ENCODE data around the gene ARHGAP8.
"Not testable (repeated sequence)": the region's sequence is repeated elsewhere in the genome, so short reads cannot be mapped to it uniquely, and the experiment has no call there.

The ARHGAP8 gene

GRCh38 chr22:44735518-44736428 is 16.6 kb upstream of the ARHGAP8 start:
- Histone ChIP-seq H3K27me3 (ENCODE audit: control insufficient read depth, insufficient read depth, low read length) (peaks cover 4% of the 10 kb centered on the region), H3K9ac (ENCODE audit: low read length) (no peak overlapping the region), H3K36me3 (ENCODE audit: control insufficient read depth, insufficient read depth, low read length) (no peaks in the 10 kb centered on the region)

GRCh38 chr22:44736581-44737405 is 15.6 kb upstream of the ARHGAP8 start:
- Histone ChIP-seq H3K9me3 (ENCODE audit: control insufficient read depth, low read length) (no peaks in the 10 kb centered on the region), H3K27me3 (ENCODE audit: control insufficient read depth, insufficient read depth, low read length) (peaks cover 4% of the 10 kb centered on the region), H3K4me1 (ENCODE audit: control insufficient read depth, insufficient read depth, low read length) (peaks cover 23% of the 10 kb centered on the region), H3K4me3 (ENCODE audit: low read length) (no peak overlapping the region), H3K36me3 (ENCODE audit: control insufficient read depth, insufficient read depth, low read length) (no peaks in the 10 kb centered on the region), H3K9ac (ENCODE audit: low read length) (no peak overlapping the region)

More at GRCh38 chr22:44735518-44736428, 16.6 kb upstream of the ARHGAP8 start:
- H3K9me3 ChIP-seq (ENCODE audit: control insufficient read depth, low read length) = no peaks in the 10 kb centered on the region
- H3K4me3 ChIP-seq (ENCODE audit: low read length) = no peak overlapping the region
- peaks cover 23% of the 10 kb centered on the region for H3K4me1 ChIP-seq (ENCODE audit: control insufficient read depth, insufficient read depth, low read length)

GRCh38 chr22:44737406-44738346 is 14.7 kb upstream of the ARHGAP8 start:
- peaks cover 23% of the 10 kb centered on the region for H3K4me1 ChIP-seq (ENCODE audit: control insufficient read depth, insufficient read depth, low read length)
- H3K9me3 ChIP-seq (ENCODE audit: control insufficient read depth, low read length) = no peaks in the 10 kb centered on the region
- H3K27me3 ChIP-seq (ENCODE audit: control insufficient read depth, insufficient read depth, low read length) = peaks cover 4% of the 10 kb centered on the region
- no peak overlapping the region for H3K4me3 ChIP-seq (ENCODE audit: low read length)
- peak overlapping the region; percentile 41 for H3K9ac ChIP-seq (ENCODE audit: low read length)
- no peaks in the 10 kb centered on the region for H3K36me3 ChIP-seq (ENCODE audit: control insufficient read depth, insufficient read depth, low read length)

- H3K4me3 ChIP-seq (ENCODE audit: low read length) = no peak overlapping the region
- H3K9me3 ChIP-seq (ENCODE audit: control insufficient read depth, low read length) = no peaks in the 10 kb centered on the region
- peak overlapping the region; percentile 41 for H3K9ac ChIP-seq (ENCODE audit: low read length)
- peaks cover 23% of the 10 kb centered on the region for H3K4me1 ChIP-seq (ENCODE audit: control insufficient read depth, insufficient read depth, low read length)
- peaks cover 4% of the 10 kb centered on the region for H3K27me3 ChIP-seq (ENCODE audit: control insufficient read depth, insufficient read depth, low read length)
- no peaks in the 10 kb centered on the region for H3K36me3 ChIP-seq (ENCODE audit: control insufficient read depth, insufficient read depth, low read length)
Measured at GRCh38 chr22:44738347-44738715, 14.0 kb upstream of the ARHGAP8 start.

GRCh38 chr22:44739024-44739423 is 13.4 kb upstream of the ARHGAP8 start:
- Histone ChIP-seq H3K36me3 (ENCODE audit: control insufficient read depth, insufficient read depth, low read length) (no peaks in the 10 kb centered on the region), H3K4me1 (ENCODE audit: control insufficient read depth, insufficient read depth, low read length) (peaks cover 23% of the 10 kb centered on the region), H3K4me3 (ENCODE audit: low read length) (no peak overlapping the region), H3K9me3 (ENCODE audit: control insufficient read depth, low read length) (no peaks in the 10 kb centered on the region), H3K9ac (ENCODE audit: low read length) (no peak overlapping the region), H3K27me3 (ENCODE audit: control insufficient read depth, insufficient read depth, low read length) (peaks cover 4% of the 10 kb centered on the region)

GRCh38 chr22:44739666-44740065 is 12.7 kb upstream of the ARHGAP8 start:
- H3K27me3 ChIP-seq (ENCODE audit: control insufficient read depth, insufficient read depth, low read length); H3K9ac ChIP-seq (ENCODE audit: low read length); H3K36me3 ChIP-seq (ENCODE audit: control insufficient read depth, insufficient read depth, low read length); H3K4me3 ChIP-seq (ENCODE audit: low read length); H3K9me3 ChIP-seq (ENCODE audit: control insufficient read depth, low read length): not testable (repeated sequence)
- H3K4me1 ChIP-seq (ENCODE audit: control insufficient read depth, insufficient read depth, low read length) = peaks cover 23% of the 10 kb centered on the region

- Histone ChIP-seq H3K9ac (ENCODE audit: low read length) (no peak overlapping the region), H3K27me3 (ENCODE audit: control insufficient read depth, insufficient read depth, low read length) (peaks cover 4% of the 10 kb centered on the region), H3K9me3 (ENCODE audit: control insufficient read depth, low read length) (no peaks in the 10 kb centered on the region), H3K4me3 (ENCODE audit: low read length) (no peak overlapping the region), H3K36me3 (ENCODE audit: control insufficient read depth, insufficient read depth, low read length) (no peaks in the 10 kb centered on the region), H3K4me1 (ENCODE audit: control insufficient read depth, insufficient read depth, low read length) (peaks cover 23% of the 10 kb centered on the region)
Measured at GRCh38 chr22:44740307-44740706, 12.1 kb upstream of the ARHGAP8 start.

GRCh38 chr22:44741929-44742328 is 10.4 kb upstream of the ARHGAP8 start:
- Histone ChIP-seq H3K4me1 (ENCODE audit: control insufficient read depth, insufficient read depth, low read length) (peaks cover 19% of the 10 kb centered on the region), H3K27me3 (ENCODE audit: control insufficient read depth, insufficient read depth, low read length) (peaks cover 4% of the 10 kb centered on the region), H3K36me3 (ENCODE audit: control insufficient read depth, insufficient read depth, low read length) (no peaks in the 10 kb centered on the region), H3K9me3 (ENCODE audit: control insufficient read depth, low read length) (no peaks in the 10 kb centered on the region), H3K4me3 (ENCODE audit: low read length) (no peak overlapping the region), H3K9ac (ENCODE audit: low read length) (no peak overlapping the region)

- Histone ChIP-seq H3K9me3 (ENCODE audit: control insufficient read depth, low read length) (no peaks in the 10 kb centered on the region), H3K4me1 (ENCODE audit: control insufficient read depth, insufficient read depth, low read length) (peaks cover 18% of the 10 kb centered on the region), H3K9ac (ENCODE audit: low read length) (no peak overlapping the region), H3K4me3 (ENCODE audit: low read length) (no peak overlapping the region), H3K27me3 (ENCODE audit: control insufficient read depth, insufficient read depth, low read length) (no peaks in the 10 kb centered on the region), H3K36me3 (ENCODE audit: control insufficient read depth, insufficient read depth, low read length) (no peaks in the 10 kb centered on the region)
Measured at GRCh38 chr22:44743247-44743646, 9.1 kb upstream of the ARHGAP8 start.

GRCh38 chr22:44743804-44744211 is 8.6 kb upstream of the ARHGAP8 start:
- no peak overlapping the region for H3K9ac ChIP-seq (ENCODE audit: low read length)
- H3K4me3 ChIP-seq (ENCODE audit: low read length) = no peak overlapping the region
- H3K36me3 ChIP-seq (ENCODE audit: control insufficient read depth, insufficient read depth, low read length) = no peaks in the 10 kb centered on the region
- no peaks in the 10 kb centered on the region for H3K9me3 ChIP-seq (ENCODE audit: control insufficient read depth, low read length)
- H3K27me3 ChIP-seq (ENCODE audit: control insufficient read depth, insufficient read depth, low read length) = no peaks in the 10 kb centered on the region
- peaks cover 18% of the 10 kb centered on the region for H3K4me1 ChIP-seq (ENCODE audit: control insufficient read depth, insufficient read depth, low read length)

GRCh38 chr22:44745853-44746789 is 6.3 kb upstream of the ARHGAP8 start:
- no peak overlapping the region for H3K9ac ChIP-seq (ENCODE audit: low read length)

More at GRCh38 chr22:44745853-44746789, 6.3 kb upstream of the ARHGAP8 start:
- Histone ChIP-seq H3K36me3 (ENCODE audit: control insufficient read depth, insufficient read depth, low read length) (no peaks in the 10 kb centered on the region), H3K4me1 (ENCODE audit: control insufficient read depth, insufficient read depth, low read length) (peaks cover 14% of the 10 kb centered on the region), H3K4me3 (ENCODE audit: low read length) (no peak overlapping the region), H3K9me3 (ENCODE audit: control insufficient read depth, low read length) (no peaks in the 10 kb centered on the region), H3K27me3 (ENCODE audit: control insufficient read depth, insufficient read depth, low read length) (no peaks in the 10 kb centered on the region)
